ENCODE results near the gene MCC.

DNA sequence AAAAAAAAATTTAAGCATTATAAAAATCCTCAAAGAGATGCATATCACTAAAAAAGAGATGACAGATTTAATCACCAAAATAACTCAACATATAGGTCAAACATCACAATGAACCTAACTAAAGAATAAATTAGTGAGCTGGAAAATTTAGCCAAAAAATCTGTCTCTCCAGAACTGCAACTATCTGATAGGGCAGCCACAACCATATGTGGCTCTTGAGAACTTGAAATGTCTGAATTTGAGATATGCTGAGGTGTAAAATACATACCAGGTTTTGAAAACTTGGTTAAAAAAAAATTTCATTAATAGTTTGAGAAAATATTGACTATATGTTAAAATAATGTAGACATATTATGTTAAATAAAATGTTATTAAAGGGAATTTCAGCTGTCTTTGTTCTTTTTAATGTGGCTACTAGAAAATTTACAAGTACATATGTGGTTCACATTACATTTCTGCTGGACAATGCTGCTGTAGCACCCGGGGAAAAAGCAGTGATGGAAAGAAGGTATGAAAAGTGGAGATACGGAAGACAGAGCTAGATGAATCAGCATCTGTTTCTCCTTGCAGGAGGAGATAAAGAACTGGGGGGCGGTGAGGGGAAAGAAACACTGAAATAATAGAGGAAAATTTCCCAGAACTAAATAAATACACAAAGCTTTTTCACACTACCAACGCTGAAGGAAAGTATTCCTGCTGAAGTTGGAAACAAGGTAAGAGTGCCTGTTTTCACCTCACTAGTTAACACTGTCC lies 445.6 kb downstream of the MCC start:
- TF ChIP-seq CTCF (optimal IDR thresholded peaks at IDR 0.05 in 1 of 3, IDR thresholded peaks at IDR 0.05 in 1 of 3, conservative IDR thresholded peaks at IDR 0.05 in 1 of 3; ENCODE audit: extremely low read depth in 1 of 3, insufficient read depth in 2 of 3, low read length in 3 of 3) (no peak), EZH2 (IDR thresholded peaks at IDR 0.05; ENCODE audit: low read length) (no peak)
